H1 (cell line): Measurements from ENCODE around the gene WFDC1. TPM values are rescaled to one million over a fixed set of nuclear protein-coding genes. Genes with fewer than 3 reads are reported as not detected.

ENCODE experiments used
- CTCF ChIA-PET: fragments of 300-600 bp; sonication (Branson Sonifier 250); formaldehyde crosslinking; loops from one replicate; lab custom pipeline; 2021; ENCODE audit not compliant: partially characterized antibody; lab: Charles Lee
- POLR2A ChIA-PET: fragments of 300-600 bp; sonication (Branson Sonifier 250); formaldehyde crosslinking; loops from one replicate; lab custom pipeline; 2021; ENCODE audit warnings: inconsistent platforms; ENCODE audit not compliant: partially characterized antibody; lab: Charles Lee
- DNase-seq, 2 experiments: peaks; one replicate each; pipeline versions ENCODE4 v3.0.0 to v3.0.0-alpha.2; 2010 to 2022; ENCODE audit warnings: low spot score in 2 of 2, low read depth in 1 of 2, mixed read lengths in 1 of 2
- FAIRE-seq: peaks from 2 replicates; lab custom pipeline; 2011; peaks lifted over from hg19 to GRCh38; lab: Jason Lieb, UNC
- H2AFZ ChIP-seq: 2 replicates; pipeline ENCODE4 v1.8.1; 2012; ENCODE audit warnings: low read length, inconsistent platforms
- H2AK5ac ChIP-seq: 2 replicates; pipeline ENCODE4 v1.6.1; 2013; ENCODE audit warnings: low read depth, low read length
- H2BK120ac ChIP-seq: replicated peaks from 2 replicates; pipeline ENCODE3; 2013; ENCODE audit warnings: low read depth, low read length, inconsistent platforms
- H2BK12ac ChIP-seq: 2 replicates; pipeline ENCODE4 v1.6.1; 2013; ENCODE audit warnings: low read depth, low read length
- H2BK15ac ChIP-seq: 2 replicates; pipeline ENCODE4 v1.6.1; 2013; ENCODE audit warnings: low read length
- H2BK20ac ChIP-seq: 2 replicates; pipeline ENCODE4 v1.6.1; 2013; ENCODE audit warnings: low read length
- H2BK5ac ChIP-seq: 2 replicates; pipeline ENCODE4 v1.6.1; 2013; ENCODE audit warnings: low read depth, low read length
- H3K14ac ChIP-seq: 2 replicates; pipeline ENCODE4 v1.6.1; 2013; ENCODE audit warnings: inconsistent platforms; ENCODE audit not compliant: insufficient read length
- H3K18ac ChIP-seq: 2 replicates; pipeline ENCODE4 v1.6.1; 2013; ENCODE audit warnings: low read length; ENCODE audit errors: extremely low read depth
- H3K23ac ChIP-seq: 2 replicates; pipeline ENCODE4 v1.6.1; 2013; ENCODE audit warnings: inconsistent platforms; ENCODE audit not compliant: insufficient read length
- H3K23me2 ChIP-seq: 2 replicates; pipeline ENCODE4 v1.6.1; 2013; ENCODE audit warnings: low read depth, low read length
- H3K27ac ChIP-seq: 2 replicates; pipeline ENCODE4 v1.6.1; 2011; ENCODE audit warnings: low read depth, low read length, inconsistent platforms
- H3K27me3 ChIP-seq, 4 experiments: replicated peaks in 1 of 4; 1 replicate in 1 of 4; 2 replicates in 3 of 4; pipeline versions ENCODE4 v1.6.1 to v1.8.1; 2011 to 2013; ENCODE audit warnings: low read length in 3 of 4, mild to moderate bottlenecking in 3 of 4, inconsistent platforms in 2 of 4, mixed read lengths in 2 of 4, moderate library complexity in 1 of 4; ENCODE audit not compliant: control insufficient read depth in 3 of 4, insufficient read depth in 3 of 4; ENCODE audit errors: extremely low read depth in 1 of 4
- H3K36me3 ChIP-seq, 4 experiments: 2 replicates each; pipeline versions ENCODE4 v1.6.1 to v1.8.1; 2011 to 2013; ENCODE audit warnings: mild to moderate bottlenecking in 4 of 4, low read length in 3 of 4, moderate library complexity in 2 of 4, control low read depth in 1 of 4, inconsistent platforms in 1 of 4; ENCODE audit not compliant: insufficient read depth in 4 of 4, control insufficient read depth in 2 of 4
- H3K4ac ChIP-seq: replicated peaks from 2 replicates; pipeline ENCODE3; 2013; ENCODE audit warnings: low read length, low read depth, mixed read lengths, inconsistent platforms; ENCODE audit not compliant: insufficient read length
- H3K4me1 ChIP-seq, 4 experiments: replicated peaks in 1 of 4; 1 replicate in 1 of 4; 2 replicates in 3 of 4; pipeline versions ENCODE4 v1.6.1 to v1.8.1; 2011 to 2013; ENCODE audit warnings: low read length in 3 of 4, inconsistent platforms in 2 of 4, mixed read lengths in 1 of 4; ENCODE audit not compliant: insufficient read depth in 4 of 4, control insufficient read depth in 3 of 4
- H3K4me2 ChIP-seq, 2 experiments: 2 replicates each; pipeline versions ENCODE4 v1.6.1 to v1.8.1; 2011 to 2013; ENCODE audit warnings: low read depth in 2 of 2, low read length in 2 of 2, control low read depth in 1 of 2, inconsistent platforms in 1 of 2, mild to moderate bottlenecking in 1 of 2; ENCODE audit not compliant: insufficient read depth in 1 of 2
- H3K4me3 ChIP-seq, 4 experiments: fragments of 200-600, 300-600 bp in 1 of 4; sonication (generic), shearing (Covaris generic), sonication (Bioruptor Twin) in 1 of 4; 2 replicates each; pipeline versions ENCODE4 v1.5.1 to v1.8.1; 2011 to 2016; ENCODE audit warnings: low read length in 4 of 4, low read depth in 3 of 4, control low read depth in 2 of 4, inconsistent platforms in 2 of 4, mild to moderate bottlenecking in 2 of 4, mixed read lengths in 1 of 4, moderate library complexity in 1 of 4; ENCODE audit not compliant: insufficient read depth in 2 of 4; ENCODE audit errors: extremely low read depth in 1 of 4
- H3K56ac ChIP-seq: replicated peaks from 2 replicates; pipeline ENCODE3; 2013; ENCODE audit warnings: low read depth, mild to moderate bottlenecking, mixed read lengths, low read length, inconsistent platforms; ENCODE audit not compliant: insufficient read length
- H3K79me1 ChIP-seq: 2 replicates; pipeline ENCODE4 v1.6.1; 2013; ENCODE audit warnings: low read depth, low read length, control low read depth
- H3K79me2 ChIP-seq, 2 experiments: 2 replicates each; pipeline versions ENCODE4 v1.6.1 to v1.8.1; 2012 to 2013; ENCODE audit warnings: low read length in 2 of 2, mild to moderate bottlenecking in 2 of 2, inconsistent platforms in 1 of 2; ENCODE audit not compliant: insufficient read depth in 2 of 2, control insufficient read depth in 1 of 2
- H3K9ac ChIP-seq, 4 experiments: replicated peaks in 1 of 4; 1 replicate in 1 of 4; 2 replicates in 3 of 4; pipeline versions ENCODE4 v1.6.1 to v1.8.1; 2011 to 2013; ENCODE audit warnings: low read depth in 3 of 4, low read length in 3 of 4, control low read depth in 2 of 4, mild to moderate bottlenecking in 2 of 4, moderate library complexity in 2 of 4, inconsistent platforms in 1 of 4; ENCODE audit errors: extremely low read depth in 1 of 4
- H3K9me3 ChIP-seq, 2 experiments: 2 replicates each; pipeline versions ENCODE4 v1.6.1 to v1.8.1; 2012 to 2013; ENCODE audit warnings: mild to moderate bottlenecking in 2 of 2, moderate library complexity in 2 of 2, control low read depth in 1 of 2, inconsistent platforms in 1 of 2, low read depth in 1 of 2, low read length in 1 of 2, mixed read lengths in 1 of 2; ENCODE audit not compliant: insufficient read depth in 2 of 2
- H4K20me1 ChIP-seq, 2 experiments: replicated peaks in 1 of 2; 2 replicates each; pipeline versions ENCODE3 to v1.8.1; 2011 to 2013; ENCODE audit warnings: inconsistent platforms in 2 of 2, low read length in 2 of 2, mild to moderate bottlenecking in 1 of 2; ENCODE audit not compliant: insufficient read depth in 2 of 2, control insufficient read depth in 1 of 2
- H4K5ac ChIP-seq: 2 replicates; pipeline ENCODE4 v1.6.1; 2013; ENCODE audit warnings: low read length, low read depth, mixed read lengths, inconsistent platforms; ENCODE audit not compliant: insufficient read length
- H4K8ac ChIP-seq: 2 replicates; pipeline ENCODE4 v1.8.0; 2013; ENCODE audit warnings: mild to moderate bottlenecking, moderate library complexity, low read length, inconsistent platforms; ENCODE audit not compliant: insufficient read depth; ENCODE audit errors: extremely low read depth
- H4K91ac ChIP-seq: replicated peaks from 2 replicates; pipeline ENCODE3; 2013; ENCODE audit warnings: low read length, mixed read lengths, inconsistent platforms; ENCODE audit not compliant: insufficient read length
- CEBPB ChIP-seq: IDR thresholded peaks from 2 replicates; pipeline ENCODE4 v1.6.1; 2012; ENCODE audit warnings: low read depth, low read length
- CHD1 ChIP-seq: IDR thresholded peaks from 2 replicates; pipeline ENCODE4 v1.6.1; 2012; ENCODE audit warnings: low read depth, low read length, improper control_type of control experiment
- WGBS, 2 experiments: shearing (Covaris generic) in 1 of 2; methylation state at CpG; one replicate each; pipeline versions ENCODE4 v1.1.6 to v1.1.7; 2013 to 2015; ENCODE audit warnings: low lambda C conversion rate in 2 of 2, mixed read lengths in 2 of 2, inconsistent platforms in 1 of 2, low coverage in 1 of 2, missing lambda C conversion rate in 1 of 2; ENCODE audit not compliant: insufficient replicate concordance in 2 of 2, insufficient coverage in 1 of 2, insufficient read length in 1 of 2; ENCODE audit errors: extremely low coverage in 1 of 2, missing lambda C conversion rate in 1 of 2; 5-methylcytosine and 5-hydroxymethylcytosine counted together
- polyA plus RNA-seq, 7 experiments: library from polyadenylated mRNA; depleted of rRNA in 3 of 7; stranded (reverse) in 5 of 7; unstranded in 2 of 7; fragments of >200 nt in 5 of 7; fragments of 200-250 nt in 2 of 7; gene quantifications; 1 replicate in 5 of 7; 2 replicates in 1 of 7; 4 replicates in 1 of 7; pipeline versions ENCODE4 v1.2.1 to v1.2.3, GENCODE V29; 2011 to 2013; ENCODE audit warnings: missing spikeins in 2 of 7, mixed read lengths in 2 of 7
- total RNA-seq: library from RNA; stranded (reverse); fragmentation: NEBNext Ultra II Directional; extraction: Animal tissue kit (Norgen Biotek cat#: 25700); gene quantifications from 2 replicates; pipeline ENCODE4 v1.2.1, GENCODE V29; 2021

WFDC1 gene
- total and polyA plus RNA-seq, 2 of the 8 experiments (the other 6 are each of a cell fraction or from before 2014, with no cell fraction given) = 0.70 to 1.1 TPM

DNA sequence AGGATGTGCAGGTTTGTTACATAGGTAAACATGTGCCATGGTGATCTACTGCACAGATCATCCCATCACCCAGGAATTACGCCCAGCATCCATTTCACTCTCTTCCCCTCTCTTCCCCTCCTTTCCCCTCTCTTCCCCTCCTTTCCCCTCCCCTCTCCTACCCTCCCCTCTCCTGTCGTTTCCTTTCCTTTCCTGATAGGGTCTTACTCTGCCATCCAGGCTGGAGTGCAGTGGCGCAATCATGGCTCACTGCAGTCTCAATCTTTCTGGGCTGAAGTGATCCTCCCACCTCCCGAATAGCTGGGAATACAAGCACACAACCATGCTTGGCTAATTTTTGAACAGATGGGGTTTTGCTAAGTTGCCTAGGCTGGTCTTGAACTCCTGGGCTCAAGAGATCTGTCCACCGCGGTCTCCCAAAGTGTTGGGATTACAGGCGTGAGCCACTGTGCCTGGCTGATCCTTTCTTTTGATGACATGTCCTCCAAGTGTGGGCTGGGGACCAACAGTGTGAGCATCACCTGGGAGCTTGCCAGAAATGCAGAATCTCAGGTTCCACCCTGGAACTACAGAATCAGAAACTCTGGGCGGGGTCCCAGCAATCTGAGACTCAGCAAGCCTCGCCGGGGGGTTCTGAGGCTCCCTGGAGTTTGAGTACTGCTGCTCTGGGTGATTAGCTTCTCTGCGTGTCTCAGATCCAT lies 84.5 kb downstream of the WFDC1 start:
- Histone ChIP-seq H2BK120ac (no peak overlapping the region), H3K9ac (no peak overlapping the region), H3K79me1 (no peaks in the 10 kb centered on the region), H3K4ac (no peak overlapping the region), H3K4me2 (peak overlapping the region in 1 of 2 experiments; percentile 25; a peak in 1 of 4 replicates), H4K8ac (no peak overlapping the region; the same call in 1 of the 2 replicates), H2BK20ac (no peak overlapping the region), H4K5ac (no peak overlapping the region), H3K4me1 (peaks cover 0 to 11% (median 5%) of the 10 kb centered on the region in 4 experiments; a peak in 4 of 7 replicates), H3K79me2 (no peaks in the 10 kb centered on the region), H4K20me1 (no peaks in the 10 kb centered on the region), H3K27ac (no peak overlapping the region), H3K23ac (no peak overlapping the region), H2AK5ac (no peak overlapping the region), H2BK5ac (no peak overlapping the region), H3K4me3 (no peak overlapping the region), H2BK12ac (0 out of 2 replicates have a peak overlapping the region, but pooled peaks have one; percentile 5), H3K23me2 (no peaks in the 10 kb centered on the region), H2BK15ac (no peak overlapping the region), H3K14ac (no peak overlapping the region), H3K27me3 (no peaks in the 10 kb centered on the region; a peak in 1 of 7 replicates), H4K91ac (no peak overlapping the region), H3K18ac (no peak overlapping the region), H3K9me3 (no peaks in the 10 kb centered on the region), H3K56ac (no peak overlapping the region), H3K36me3 (no peaks in the 10 kb centered on the region), H2AFZ (no peak overlapping the region)
- FAIRE-seq = no peak
- ChIA-PET POLR2A (interaction anchor here (0.9 to 3.8 kb wide), 2 partner anchors 9 to 11 kb away, joined by 3 to 17 read pairs; partner anchors contain the start of gene ATP2C2), CTCF (interaction anchor here (0.6 to 2.1 kb wide), 6 partner anchors 11 to 266 kb away, joined by 3 to 6 read pairs (median 4); partner anchors contain the start of gene ATP2C2)
- DNase-seq = no peak
- TF ChIP-seq CEBPB (0 out of 2 replicates have a peak, but pooled peaks have one; percentile 33), CHD1 (no peak)
- 82% methylated on average over 9 of the region's 11 CpGs; no CpG with 5 or more reads in 1 of the 2 experiments for WGBS, 2 experiments
